Amniotic epithelial cell (primary cell): ENCODE measurements around the gene SH2D7.

Experiments
- DNase-seq: peaks from one replicate; pipeline ENCODE4 v3.0.0-alpha.2; 2010; ENCODE audit warnings: low read depth

The SH2D7 gene

DNA sequence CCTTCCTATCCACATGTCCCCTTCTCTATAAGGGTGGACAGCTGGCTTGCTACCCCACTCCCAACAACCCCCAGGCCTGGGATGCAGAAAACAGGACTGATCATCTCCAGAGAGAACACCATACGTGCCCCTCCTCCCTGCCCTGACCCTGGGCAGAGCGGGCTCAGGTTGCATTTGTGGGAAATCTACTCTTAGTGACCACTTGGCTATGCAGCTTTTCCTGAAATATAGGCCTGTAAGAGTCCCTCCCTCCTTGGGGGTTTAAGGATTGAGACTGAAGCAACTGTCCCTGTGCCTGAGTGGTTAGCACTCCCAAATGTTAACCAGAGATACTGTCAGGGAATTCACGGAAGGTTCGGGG, 11.7 kb downstream of the SH2D7 start:
- DNase-seq = no peak

DNA sequence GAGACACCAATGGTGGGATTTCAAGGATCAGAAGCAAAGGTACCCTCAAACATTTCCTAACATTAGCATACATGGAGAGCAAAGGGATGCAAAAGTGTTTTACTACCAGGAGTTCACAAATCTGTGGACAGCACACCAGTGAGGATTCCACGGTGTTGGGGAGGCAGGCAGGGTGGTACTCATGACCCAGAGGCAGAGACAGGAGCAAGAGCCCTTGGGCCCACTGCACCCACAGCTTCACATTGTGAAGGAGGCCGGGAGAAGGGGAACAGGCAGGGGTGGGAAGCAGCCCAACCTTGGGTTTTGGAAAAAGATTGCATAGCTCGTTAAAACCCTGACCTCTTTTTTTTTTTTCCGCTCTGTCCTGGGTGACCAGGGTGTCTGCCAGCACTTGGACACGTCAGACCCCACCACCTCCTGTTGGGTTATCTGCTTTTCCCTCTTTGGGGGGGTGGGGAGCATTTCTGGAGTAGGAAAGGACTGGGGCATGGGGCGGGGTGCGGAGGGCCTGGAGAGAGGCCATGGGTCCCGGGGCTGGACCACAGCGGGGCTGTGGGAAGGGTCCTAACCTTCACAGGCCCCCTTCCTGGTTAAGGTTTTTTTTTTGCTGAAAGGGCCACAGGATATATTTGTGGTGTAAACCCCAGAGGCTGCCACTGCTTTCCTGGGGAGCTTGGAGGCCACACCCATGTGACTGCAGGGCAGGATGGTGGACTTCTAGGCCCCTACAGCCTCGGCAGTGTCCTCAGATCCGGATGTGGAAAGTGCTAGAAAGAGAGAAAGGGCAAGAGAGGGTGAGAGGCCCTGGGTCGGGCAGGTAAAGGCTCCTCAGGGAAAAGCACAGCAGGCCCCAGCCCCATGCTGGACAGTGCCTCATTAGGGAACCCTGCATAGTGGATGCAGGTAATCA, 12.5 kb downstream of the SH2D7 start:
- DNase-seq = no peak

DNA sequence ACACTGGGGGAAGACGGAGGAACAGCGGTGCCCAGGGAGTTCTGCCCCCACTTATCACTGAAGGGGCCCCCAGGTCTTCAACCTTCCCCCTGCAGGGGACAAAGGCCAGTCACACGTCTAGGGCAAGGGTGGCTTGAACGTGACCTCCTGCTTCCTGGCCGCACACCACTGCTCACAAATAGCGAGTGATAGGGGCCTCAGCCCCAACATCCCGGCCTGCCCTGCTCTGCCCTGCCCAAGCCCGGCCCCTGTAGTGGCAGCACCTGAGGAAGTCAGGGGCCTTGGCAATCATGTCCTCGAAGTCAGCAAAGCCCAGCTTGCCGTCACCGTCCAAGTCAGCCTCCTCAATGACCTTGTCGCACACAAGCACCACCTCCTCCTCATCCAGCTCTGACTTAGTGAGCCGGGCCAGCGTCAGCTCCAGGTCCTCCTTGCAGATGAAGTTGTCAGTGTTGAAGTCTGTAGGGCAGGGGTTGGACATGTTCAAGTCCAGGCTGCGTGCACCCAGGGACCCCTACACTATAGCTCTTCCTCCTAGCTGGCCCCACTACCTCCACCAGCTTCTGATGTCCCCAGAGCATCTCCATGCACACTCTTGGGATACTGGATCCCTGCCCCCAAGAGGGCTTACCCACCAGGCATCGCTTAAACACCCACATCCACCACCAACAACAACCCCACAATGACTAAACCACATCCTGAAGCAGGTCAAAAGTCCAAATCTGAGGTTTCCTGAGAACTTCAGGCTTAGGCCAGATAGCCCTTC, 13.3 kb downstream of the SH2D7 start:
- DNase-seq = peak; percentile 55

DNA sequence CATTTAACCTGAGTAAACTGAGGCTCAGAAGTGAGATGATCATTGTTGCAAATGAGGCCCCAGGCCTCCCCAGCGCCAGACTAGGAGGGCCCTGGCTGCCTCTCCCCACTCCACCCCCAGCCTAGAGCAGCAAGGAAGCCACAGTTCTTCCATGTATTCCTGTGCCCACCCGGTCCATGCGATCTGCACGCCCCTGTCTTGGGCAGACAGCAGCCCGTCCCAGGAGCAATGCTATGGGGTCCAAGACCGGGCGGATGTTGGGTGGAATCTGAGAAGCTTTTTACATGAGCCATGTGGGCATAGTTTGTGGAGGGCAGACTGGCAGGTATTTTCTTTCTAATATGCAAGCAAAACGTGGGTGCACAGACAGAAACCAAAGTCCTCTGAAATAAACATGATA, 15.1 kb downstream of the SH2D7 start:
- DNase-seq = no peak

DNA sequence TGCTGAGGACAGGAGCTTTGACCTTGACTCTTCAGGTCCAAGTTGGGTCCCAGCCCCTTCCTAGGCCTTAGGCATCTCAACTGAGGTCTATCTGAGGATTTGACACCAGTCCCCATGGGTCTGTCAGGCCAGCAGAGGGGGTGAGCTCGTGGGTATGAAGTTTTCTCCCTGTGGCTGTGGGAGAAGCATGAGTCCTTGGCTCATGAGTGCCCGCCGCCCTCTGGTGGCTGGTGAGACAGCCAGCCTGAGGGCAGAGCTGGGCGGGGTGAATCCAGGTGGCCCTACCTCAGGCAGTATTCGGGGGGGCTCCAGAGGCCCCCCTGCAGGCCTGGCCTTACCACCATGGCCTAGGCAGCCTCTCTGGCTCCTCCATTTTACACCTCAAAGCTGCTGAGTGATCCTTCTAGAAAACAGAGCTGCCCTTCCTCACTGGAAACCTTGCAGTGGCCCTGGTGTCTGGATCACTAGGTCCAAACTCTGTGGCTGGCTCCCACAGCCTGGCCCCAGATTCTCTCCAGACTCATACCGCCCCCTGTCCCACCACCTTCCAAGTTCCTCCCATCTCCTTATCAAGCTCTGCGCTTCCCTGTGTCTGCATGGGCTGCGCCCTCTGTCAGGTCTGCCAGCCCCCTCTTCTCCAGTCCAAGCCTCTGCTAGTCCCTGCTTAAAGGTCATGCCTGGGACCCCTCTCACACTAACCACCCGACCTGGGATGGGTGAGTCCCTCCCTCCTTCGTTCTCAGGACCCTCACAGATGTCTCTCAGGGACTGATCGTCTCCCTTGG, 16.1 kb downstream of the SH2D7 start:
- peak; percentile 81 for DNase-seq

DNA sequence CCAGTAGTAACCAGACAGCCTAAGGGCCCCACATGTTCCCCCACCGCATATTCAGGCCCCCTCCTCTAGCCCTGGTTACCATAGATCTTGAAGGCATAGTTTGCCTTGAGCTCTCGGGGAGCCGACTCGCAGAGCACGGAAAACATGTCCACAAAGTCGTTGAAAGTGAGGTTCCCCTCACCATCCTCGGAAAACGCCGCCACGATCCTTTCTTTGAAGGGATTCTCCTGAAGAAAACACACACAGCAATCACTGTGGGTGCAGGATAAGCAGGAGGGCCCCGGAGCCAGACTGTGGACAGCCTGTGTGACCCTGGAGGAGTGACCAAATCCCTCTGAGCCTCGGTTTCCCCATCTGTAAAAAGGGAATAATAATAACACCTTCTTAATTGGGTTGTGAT, 16.8 kb downstream of the SH2D7 start:
- no peak for DNase-seq

DNA sequence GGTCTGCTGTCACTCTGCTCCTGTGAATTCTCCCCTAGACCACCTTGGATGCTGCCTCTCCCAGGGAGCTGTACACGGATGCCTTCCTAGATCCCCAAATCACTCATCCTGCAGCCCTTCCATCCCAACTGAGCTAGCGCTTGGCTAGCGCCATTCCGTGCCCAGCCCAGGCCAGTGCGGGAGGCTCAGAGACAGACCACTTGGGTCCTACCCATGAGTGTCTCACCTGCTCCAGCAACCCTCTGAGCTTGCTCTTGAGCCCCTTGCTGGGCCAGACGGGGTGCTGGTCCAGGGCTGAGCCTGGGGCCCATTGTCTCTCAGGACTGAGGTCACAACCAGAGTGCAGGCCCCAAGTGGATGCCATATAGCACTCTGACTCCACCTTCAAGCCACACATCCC, 17.7 kb downstream of the SH2D7 start:
- DNase-seq = no peak

DNA sequence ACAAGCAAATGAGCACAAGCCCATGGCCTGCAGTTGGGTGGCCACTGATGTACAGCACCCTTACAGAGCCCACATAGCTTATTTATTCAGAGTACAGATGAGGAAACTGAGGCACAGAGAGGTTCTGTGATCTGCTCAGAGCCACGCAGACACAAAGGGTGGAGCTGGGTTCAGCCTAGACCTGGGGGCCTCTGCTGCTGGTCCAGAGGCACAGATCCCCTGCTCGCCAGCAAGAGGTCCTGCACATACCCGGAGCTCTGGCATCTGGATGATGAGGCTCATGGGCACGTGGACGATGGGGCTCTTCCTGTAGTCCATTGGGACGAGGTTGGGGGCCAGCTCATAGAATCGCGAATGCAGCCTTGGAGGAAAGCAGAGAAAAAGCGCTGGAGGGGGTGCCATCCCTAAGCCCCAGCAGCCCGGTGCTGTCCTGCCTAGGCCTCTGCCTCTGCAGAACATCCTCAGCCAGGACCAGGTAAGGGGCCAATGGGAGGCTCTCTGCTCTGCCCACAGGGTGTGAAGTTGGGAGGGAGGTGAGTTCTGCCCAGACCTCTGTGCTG, 18.6 kb downstream of the SH2D7 start:
- no peak for DNase-seq

DNA sequence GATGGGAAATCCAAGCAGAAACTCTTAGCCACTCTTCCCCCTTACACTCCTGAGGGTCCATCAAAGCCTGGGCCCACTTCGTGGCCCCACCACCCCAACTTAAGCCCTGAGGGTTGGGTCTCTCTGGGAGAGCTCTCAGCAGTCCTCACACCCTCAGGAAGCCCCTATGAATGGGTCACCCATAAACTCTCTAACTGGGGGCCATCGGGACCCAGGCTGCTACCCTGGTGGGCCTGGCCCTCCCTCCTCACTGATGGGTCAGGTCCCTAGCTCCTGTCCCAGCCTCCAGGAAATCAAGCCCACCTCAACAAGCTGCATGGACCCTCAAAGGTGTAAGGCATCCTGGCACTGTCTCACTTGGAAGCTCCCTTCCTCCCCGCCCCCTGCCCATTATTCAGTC, 19.4 kb downstream of the SH2D7 start:
- DNase-seq = no peak

DNA sequence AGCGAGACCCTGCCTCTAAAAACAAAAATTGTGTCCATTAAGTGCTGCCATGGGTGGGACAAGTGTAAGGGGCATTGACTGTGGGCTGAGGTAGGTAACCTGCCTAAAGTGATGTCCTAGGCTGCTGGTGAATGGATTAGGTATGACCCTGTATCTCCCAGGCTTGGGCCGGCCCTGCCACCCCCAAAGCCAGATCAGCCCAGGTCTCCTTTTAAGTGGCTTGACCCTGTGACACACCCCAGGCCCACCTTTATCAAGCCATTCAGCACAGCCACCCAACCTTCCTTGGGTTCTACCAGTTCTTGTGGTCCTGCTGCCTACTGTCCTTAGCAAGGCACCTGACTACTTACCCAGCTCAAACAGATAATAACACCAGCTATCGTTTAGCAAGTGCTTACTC, 20.2 kb downstream of the SH2D7 start:
- DNase-seq = no peak

DNA sequence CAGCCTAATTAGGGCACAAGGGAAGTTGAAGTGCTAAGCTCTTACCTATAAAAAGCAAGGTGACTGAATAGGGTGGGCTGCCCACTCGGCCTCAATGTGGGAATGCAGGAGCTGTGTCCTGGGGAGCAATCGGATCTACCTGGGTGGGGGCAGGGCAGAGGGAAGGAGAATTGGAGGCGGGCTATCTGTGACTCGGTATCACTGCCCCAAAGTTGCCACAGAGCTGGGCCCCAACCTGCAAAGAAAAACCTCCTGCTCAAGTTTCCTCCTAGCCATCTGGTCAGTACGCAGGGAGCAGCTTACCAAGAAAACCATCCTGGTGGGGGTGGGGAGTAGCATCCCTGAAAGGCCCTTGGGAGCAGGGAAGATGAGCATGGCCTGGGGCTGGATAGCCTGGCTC, 28.2 kb downstream of the SH2D7 start:
- DNase-seq = no peak

DNA sequence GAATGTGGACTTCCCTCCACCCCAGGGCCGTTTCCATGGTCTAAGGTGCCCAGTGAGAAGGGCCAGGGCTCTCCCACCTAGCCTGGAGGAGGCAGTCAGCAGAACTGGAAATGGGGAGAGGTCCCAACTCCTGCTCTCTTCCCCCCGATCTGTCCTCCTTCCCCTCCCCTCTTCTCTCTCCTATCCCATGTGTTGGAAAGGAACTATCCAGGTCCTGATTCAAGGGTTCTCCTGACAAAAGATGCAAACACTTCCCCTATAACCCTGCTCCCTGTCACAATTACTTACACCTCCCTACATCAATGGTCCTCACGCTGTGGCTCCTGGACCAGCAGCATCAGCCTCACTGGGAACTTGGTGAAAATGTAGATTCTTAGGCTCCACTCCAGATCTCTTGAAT, 32.9 kb downstream of the SH2D7 start:
- no peak for DNase-seq

DNA sequence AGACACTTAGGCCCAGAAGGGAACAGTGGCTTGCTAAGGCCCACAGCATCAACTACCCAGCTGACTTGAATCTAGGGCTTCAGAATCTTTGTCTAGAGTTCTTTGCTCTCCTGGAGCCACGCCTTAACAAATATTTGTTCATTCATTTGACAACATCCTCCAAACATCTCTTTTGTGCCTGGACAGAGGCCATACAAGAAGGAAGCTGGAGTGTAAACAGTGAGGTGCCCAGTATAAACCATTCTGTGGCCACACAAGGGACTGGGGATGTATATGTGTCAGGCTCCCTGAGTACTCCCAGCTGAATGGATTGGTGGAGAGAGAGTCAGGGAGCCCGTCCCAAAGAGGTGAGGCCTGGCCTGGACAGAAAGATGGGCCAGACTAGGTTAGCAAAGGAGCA, 35.5 kb downstream of the SH2D7 start:
- DNase-seq = no peak

DNA sequence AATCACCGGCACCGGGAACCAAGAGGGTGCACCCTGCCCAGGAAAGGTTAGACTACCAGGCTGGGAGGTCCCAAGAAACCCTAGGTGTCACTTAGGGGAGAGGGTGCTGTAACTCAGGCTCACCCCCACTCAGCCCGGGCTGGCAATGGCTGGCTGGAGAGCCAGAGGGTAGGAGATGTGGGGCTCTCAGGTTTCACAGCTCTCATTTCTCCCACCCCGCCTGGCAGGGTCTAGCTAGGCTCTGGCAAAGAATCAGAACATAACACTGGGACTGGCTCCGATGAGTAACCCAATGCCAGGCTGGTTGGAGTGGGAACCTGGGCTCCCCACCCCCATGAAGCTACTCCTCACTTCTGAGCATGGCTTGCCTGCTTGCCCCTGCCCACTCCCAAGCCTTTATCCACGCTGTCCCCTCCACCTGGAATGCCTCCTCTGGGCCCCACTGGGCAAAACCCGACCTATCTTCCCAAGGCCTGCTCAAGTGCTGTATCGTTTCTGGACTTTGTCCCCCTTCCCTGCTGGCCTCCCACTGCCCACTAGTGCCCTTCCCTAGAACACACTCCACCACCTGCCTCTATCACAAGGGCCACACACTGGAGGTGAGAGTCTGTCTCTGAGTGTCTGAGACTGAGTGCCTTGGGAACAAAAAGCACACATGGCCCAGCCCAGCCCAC, 36.9 kb downstream of the SH2D7 start:
- no peak for DNase-seq

DNA sequence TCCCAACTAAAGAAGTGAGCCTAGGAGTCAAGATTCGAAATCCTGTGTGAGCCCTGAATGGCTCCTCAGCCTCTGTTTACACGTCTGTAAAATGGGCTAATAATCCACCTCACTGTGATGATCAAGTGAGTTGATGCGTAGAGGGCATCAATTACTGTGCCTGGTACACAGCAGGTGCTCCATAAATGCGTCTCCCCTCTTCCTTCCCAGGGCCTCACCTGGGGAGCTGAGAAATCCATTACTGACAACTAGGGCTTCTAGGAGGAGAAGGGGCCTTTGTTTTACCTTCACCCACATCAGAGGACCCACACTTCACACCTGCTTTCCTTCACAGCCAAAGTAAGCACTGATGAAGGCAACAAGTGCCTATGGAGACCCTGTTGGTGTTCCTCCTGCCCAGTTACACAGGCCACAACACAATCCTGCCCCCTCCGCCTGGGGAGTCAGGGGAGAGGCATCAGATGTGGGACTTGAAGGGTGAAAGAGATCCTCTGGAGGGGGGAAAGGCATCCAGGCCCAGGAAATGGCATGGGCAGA, 37.5 kb downstream of the SH2D7 start:
- DNase-seq = no peak

DNA sequence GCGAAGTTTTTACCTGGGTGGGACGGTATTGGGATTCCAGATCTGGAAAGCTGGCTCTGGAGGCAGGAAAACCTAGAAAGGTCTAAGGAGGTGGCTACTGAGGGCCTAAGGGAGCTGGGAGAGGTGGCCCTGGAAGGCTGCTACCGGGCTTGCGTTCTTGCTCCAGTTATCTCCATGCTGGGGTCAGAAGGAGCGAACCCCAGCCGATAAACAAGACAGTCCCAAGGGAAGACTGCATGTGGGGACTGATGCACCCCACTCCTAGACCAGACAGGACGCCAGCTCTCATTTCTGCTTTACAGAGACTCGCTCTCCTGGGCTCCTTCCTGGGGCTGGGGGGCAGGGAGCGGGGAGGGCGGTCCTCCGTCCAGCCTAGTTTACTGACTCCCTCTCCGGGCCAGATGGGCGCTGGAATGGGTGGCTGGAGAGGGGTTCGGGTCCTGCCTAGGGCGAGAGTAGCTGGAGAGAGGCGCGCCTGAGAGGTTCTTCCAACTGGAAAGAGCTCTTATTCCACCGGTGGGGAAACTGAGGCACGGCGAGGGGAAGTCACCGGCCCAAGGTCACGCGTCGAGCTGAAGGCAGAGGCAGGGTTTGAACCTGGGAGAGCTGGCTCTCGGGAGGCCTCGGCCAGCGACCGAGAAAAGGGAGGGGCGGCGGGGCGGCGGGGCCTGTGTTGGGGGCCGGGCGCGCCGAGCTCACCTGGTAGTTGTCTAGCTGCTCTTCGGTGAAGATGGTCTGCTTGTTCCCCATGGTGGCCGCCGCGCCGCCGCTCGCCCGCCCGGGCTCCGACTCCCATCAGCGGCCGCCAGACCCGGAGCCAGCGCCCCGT, 38.3 kb downstream of the SH2D7 start:
- no peak for DNase-seq

DNA sequence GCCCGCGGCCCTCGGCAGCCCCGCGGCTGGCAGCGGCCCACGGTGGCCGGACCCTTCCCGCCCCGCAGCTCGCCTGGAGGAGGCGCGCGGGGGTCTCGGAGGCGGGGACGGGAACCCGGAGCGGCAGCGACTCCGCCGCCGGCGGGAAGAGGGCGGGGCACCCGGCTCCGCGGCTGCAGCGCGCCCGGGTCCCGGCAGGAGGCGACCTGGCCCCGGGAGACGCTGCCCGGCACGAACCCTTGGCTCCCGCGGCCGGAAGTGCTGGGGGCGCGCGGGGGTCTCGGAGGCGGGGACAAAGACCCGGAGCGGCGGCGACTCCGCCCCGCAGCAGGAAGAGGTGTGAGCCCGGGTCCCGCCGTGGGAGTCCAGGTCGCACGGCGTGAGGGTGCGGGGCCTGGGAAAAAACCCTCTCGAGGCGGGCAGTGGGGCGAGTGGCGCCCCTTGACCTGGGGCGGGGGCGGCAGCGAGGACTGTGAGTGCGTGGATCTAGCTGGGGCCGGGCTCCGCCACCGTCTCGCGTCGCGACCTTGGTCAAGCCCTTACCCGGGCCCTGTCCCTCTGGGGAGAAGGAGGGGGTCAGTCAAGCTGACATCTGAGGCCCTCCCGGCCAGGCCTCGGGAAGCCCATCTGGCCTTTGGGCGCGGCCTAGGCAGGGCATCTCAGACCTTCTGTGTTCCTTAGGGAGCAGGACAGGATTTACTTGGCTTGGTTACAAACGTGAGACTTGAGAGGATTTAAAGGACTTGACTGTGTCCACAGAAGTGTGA, 39.1 kb downstream of the SH2D7 start, which contains the start of gene CIB2:
TSS of gene CIB2 (minus strand) at position 151 of the 767 bp plus-strand sequence. CDS start 230 bp downstream, outside the sequence.
- peak; percentile 23 for DNase-seq

DNA sequence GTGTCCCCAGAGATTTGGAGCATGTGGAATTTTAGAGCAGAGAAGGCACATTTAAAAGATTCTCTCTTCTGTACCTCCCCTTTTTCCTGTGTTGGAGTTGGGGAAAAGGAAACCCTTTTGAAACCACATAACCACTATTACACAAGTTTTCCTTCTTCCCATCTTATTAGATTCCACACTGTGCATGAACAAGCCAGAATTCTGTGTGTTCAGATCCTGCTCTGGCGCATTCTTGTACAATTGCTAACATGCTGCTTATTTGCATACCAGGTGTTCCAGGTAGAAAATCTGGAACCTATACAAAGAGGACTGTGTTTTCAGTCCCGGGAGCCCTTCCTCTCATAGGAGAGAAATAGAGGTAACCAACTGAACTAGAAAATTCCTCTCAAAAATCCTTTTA, 41.4 kb downstream of the SH2D7 start:
- no peak for DNase-seq

DNA sequence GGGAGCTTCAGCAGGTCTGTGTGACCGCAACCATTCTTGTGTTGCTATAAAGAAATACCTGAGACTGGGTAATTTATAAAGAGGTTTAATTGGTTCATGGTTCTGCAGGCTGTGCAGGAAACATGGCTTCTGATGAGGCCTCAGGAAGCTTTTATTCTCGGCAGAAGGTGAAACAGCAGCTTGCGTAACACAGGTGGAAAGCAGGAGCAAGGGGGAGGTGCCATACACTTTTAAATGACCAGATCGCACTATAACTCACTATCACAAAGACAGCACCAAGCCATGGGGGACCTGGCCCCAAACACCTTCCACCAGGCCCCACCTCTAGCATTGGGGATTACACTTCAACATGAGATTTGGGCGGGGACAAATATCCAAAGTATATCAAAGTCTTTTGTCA, 47.2 kb downstream of the SH2D7 start:
- DNase-seq = no peak

DNA sequence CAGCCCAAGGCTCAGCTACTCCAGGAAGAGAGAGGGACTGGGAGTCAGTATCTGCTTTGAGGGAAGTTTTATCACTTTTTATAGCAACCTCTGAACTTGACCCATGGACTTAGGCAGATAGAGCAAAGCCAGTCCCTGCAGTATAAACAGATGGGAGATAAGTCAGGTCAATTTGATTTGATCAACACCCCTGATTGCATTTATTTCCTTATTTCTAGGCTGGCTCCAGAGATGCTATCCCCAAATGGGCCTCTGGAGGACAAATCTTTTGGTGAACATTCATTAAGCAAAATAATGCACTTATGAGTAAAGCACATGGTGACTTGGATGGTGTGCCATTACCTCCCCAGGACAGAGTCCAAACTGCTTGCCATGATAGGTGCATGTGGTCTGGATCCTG, 47.9 kb downstream of the SH2D7 start:
- DNase-seq = no peak
